Urinary bladder (tissue), 4 donors: ENCODE results near the gene RFPL2. TPM values are rescaled to one million over a fixed set of nuclear protein-coding genes. Genes with fewer than 3 reads are reported as not detected.
"Not testable (repeated sequence)": the region's sequence is repeated elsewhere in the genome, so short reads cannot be mapped to it uniquely, and the experiment has no call there.

Source experiments
- DNase-seq: peaks from one replicate; pipeline ENCODE4 v3.0.0-alpha.2; 2015; ENCODE audit errors: extremely low spot score
- H3K27ac ChIP-seq: one replicate; pipeline ENCODE4 v1.5.1; 2013; ENCODE audit warnings: low read depth, mild to moderate bottlenecking, moderate library complexity
- H3K36me3 ChIP-seq: one replicate; pipeline ENCODE4 v1.6.1; 2013; ENCODE audit warnings: mild to moderate bottlenecking, moderate library complexity; ENCODE audit not compliant: insufficient read depth
- H3K4me1 ChIP-seq: one replicate; pipeline ENCODE4 v1.6.1; 2013; ENCODE audit warnings: mild to moderate bottlenecking, moderate library complexity; ENCODE audit not compliant: insufficient read depth
- H3K4me3 ChIP-seq: one replicate; pipeline ENCODE4 v1.5.1; 2013; ENCODE audit warnings: low read depth, low read length
- WGBS: extraction: QIAGEN DNeasy Blood & Tissue Kit; methylation state at CpG from one replicate; pipeline ENCODE4 v1.1.7; 2013; 5-methylcytosine and 5-hydroxymethylcytosine counted together
- polyA plus RNA-seq: library from polyadenylated mRNA; stranded (reverse); fragments of 200-250 nt; gene quantifications from one replicate; pipeline ENCODE4 v1.2.3, GENCODE V29; 2013
- total RNA-seq: library from RNA; depleted of rRNA; stranded (reverse); fragments of >200 nt; gene quantifications from one replicate; pipeline ENCODE4 v1.2.3, GENCODE V29; 2014
- donor health status: healthy with polysubstance abuse.
- donor health status: healthy.

The RFPL2 gene
- total and polyA plus RNA-seq, 2 donors: not detected

GRCh38 chr22:32200752-32201151 is 4.1 kb downstream of the RFPL2 start:
- H3K4me1 ChIP-seq: no peaks in the 10 kb centered on the region
- no peak overlapping the region for H3K4me3 ChIP-seq
- no peaks in the 10 kb centered on the region for H3K36me3 ChIP-seq
- 67% methylated on average over 10 of the region's 10 CpGs for WGBS
- DNase-seq: no peak
- no peak overlapping the region for H3K27ac ChIP-seq

- Histone ChIP-seq H3K27ac (no peak overlapping the region), H3K36me3 (no peaks in the 10 kb centered on the region), H3K4me1 (no peaks in the 10 kb centered on the region), H3K4me3 (no peak overlapping the region)
- DNase-seq: no peak
- 69% methylated on average over 7 of the region's 7 CpGs for whole genome bisulfite sequencing
Measured at GRCh38 chr22:32199961-32200360, 4.9 kb downstream of the RFPL2 start.

DNA sequence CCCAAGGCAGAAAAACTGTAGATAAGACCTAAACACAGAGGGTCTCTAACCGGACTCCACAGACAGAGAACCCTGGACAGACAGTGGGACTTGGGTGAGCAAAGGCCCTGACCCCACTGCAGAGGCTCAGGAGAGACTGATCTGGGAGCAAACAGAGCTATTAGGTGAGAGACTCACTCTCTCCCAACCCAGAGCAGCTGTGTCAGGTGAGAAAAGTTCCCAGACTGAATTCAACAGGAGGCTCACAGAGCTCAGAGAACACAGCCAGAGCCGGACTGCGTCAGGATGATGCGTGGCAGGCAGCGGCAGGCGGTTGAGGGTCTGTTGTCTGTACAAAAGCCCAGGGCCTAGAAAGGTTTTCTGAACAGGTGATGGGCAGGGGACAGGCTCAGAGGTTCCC is 5.5 kb downstream of the RFPL2 start:
- 86% methylated on average over 6 of the region's 6 CpGs for WGBS
- no peak overlapping the region for H3K4me3 ChIP-seq
- DNase-seq: no peak
- no peaks in the 10 kb centered on the region for H3K36me3 ChIP-seq
- H3K27ac ChIP-seq: no peak overlapping the region
- H3K4me1 ChIP-seq: no peaks in the 10 kb centered on the region

GRCh38 chr22:32197553-32198226 is 7.2 kb downstream of the RFPL2 start:
- not testable (repeated sequence) for H3K36me3 ChIP-seq, H3K27ac ChIP-seq, H3K4me3 ChIP-seq, H3K4me1 ChIP-seq, DNase-seq
- WGBS: 87% methylated on average over 5 of the region's 5 CpGs

- not testable (repeated sequence) for H3K36me3 ChIP-seq, DNase-seq, H3K27ac ChIP-seq, H3K4me1 ChIP-seq, H3K4me3 ChIP-seq
- 77% methylated on average over 3 of the region's 3 CpGs for WGBS
Measured at GRCh38 chr22:32195900-32196299, 9.0 kb downstream of the RFPL2 start.

DNA sequence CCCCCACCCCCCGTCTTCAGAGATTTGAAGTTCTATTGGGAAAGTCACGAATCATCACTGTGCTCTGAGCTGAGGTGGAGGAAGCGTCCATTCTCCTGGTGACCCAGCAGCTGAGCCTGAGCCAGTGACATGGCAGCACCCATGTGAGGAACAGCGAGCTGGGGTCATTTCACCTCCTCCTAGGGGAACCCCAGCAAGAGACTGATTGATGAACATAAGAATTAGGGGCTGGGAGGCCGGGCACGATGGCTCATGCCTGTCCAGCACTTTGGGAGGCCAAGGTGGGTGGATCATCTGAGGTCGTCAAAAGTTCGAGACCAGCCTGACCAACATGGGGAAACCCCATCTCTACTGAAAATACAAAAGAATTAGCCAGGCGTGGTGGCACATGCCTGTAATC is 11.5 kb downstream of the RFPL2 start:
- H3K27ac ChIP-seq, H3K4me1 ChIP-seq, H3K4me3 ChIP-seq, H3K36me3 ChIP-seq, DNase-seq: not testable (repeated sequence)
- 82% methylated on average over 9 of the region's 9 CpGs for WGBS

GRCh38 chr22:32191021-32191420 is 13.9 kb downstream of the RFPL2 start:
- H3K4me3 ChIP-seq, H3K4me1 ChIP-seq, H3K36me3 ChIP-seq, H3K27ac ChIP-seq, DNase-seq: not testable (repeated sequence)
- 83% methylated on average over 15 of the region's 15 CpGs for WGBS

DNA sequence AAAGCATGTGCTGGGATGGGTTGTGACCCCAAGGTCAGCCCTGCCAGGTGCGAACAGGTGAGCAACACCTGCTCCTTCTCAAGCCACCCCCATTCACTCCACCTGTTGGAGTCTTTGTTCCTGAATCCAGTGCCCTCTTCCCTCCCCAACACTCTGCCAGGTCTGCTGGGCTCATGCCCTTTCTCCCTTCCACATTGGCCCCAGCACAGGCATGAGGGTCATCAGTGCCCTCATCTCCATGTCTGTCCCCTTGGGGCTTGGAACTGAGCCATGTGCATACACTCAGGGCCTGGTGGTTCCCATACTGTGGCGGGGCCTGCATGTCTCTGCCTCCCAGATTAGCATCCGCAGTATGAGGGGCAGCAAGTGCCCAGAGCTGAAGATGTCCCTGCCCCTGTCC is 19.1 kb downstream of the RFPL2 start:
- Histone ChIP-seq H3K36me3 (no peaks in the 10 kb centered on the region), H3K4me3 (no peak overlapping the region), H3K4me1 (no peaks in the 10 kb centered on the region), H3K27ac (no peak overlapping the region)
- DNase-seq: no peak
- WGBS: 88% methylated on average over 3 of the region's 3 CpGs

- H3K27ac ChIP-seq: no peak overlapping the region
- WGBS: 52% methylated on average over 3 of the region's 3 CpGs
- DNase-seq: no peak
- H3K36me3 ChIP-seq: no peaks in the 10 kb centered on the region
- H3K4me3 ChIP-seq: no peak overlapping the region
- no peaks in the 10 kb centered on the region for H3K4me1 ChIP-seq
Measured at GRCh38 chr22:32183625-32184024, 21.2 kb downstream of the RFPL2 start.

GRCh38 chr22:32181043-32181442 is 23.8 kb downstream of the RFPL2 start:
- H3K27ac ChIP-seq: no peak overlapping the region
- WGBS: 70% methylated on average over 6 of the region's 6 CpGs
- H3K36me3 ChIP-seq: no peaks in the 10 kb centered on the region
- H3K4me1 ChIP-seq: no peaks in the 10 kb centered on the region
- DNase-seq: no peak
- no peak overlapping the region for H3K4me3 ChIP-seq

DNA sequence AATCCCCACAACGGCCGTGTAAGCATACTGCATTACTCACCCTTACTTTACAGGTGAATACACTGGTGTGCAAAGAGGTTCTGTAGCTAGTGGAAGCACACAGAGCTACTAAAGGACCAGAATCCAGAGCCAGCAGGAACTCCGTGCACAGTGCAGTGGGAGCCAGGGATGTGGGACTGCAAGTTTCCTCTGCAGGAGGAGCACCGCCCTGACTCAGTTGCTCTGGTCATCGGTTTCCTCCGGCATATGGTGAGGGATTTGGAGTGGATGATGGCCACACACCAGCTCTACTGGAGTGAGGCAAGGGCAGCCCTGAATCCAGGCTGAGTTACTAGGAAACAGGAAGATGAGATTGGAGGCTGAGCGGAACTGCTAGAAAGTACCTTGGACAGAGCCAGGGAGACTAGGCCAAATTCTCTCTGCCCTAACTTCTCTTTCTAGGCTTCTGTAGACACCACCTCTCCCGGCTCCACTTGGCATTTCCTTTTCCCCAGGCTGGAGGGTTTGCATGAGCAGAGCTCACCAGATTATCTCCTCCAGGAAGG is 27.6 kb downstream of the RFPL2 start:
- Histone ChIP-seq H3K27ac (no peak overlapping the region), H3K4me1 (no peaks in the 10 kb centered on the region), H3K36me3 (no peaks in the 10 kb centered on the region), H3K4me3 (no peak overlapping the region)
- 88% methylated on average over 8 of the region's 8 CpGs for WGBS
- DNase-seq: no peak

DNA sequence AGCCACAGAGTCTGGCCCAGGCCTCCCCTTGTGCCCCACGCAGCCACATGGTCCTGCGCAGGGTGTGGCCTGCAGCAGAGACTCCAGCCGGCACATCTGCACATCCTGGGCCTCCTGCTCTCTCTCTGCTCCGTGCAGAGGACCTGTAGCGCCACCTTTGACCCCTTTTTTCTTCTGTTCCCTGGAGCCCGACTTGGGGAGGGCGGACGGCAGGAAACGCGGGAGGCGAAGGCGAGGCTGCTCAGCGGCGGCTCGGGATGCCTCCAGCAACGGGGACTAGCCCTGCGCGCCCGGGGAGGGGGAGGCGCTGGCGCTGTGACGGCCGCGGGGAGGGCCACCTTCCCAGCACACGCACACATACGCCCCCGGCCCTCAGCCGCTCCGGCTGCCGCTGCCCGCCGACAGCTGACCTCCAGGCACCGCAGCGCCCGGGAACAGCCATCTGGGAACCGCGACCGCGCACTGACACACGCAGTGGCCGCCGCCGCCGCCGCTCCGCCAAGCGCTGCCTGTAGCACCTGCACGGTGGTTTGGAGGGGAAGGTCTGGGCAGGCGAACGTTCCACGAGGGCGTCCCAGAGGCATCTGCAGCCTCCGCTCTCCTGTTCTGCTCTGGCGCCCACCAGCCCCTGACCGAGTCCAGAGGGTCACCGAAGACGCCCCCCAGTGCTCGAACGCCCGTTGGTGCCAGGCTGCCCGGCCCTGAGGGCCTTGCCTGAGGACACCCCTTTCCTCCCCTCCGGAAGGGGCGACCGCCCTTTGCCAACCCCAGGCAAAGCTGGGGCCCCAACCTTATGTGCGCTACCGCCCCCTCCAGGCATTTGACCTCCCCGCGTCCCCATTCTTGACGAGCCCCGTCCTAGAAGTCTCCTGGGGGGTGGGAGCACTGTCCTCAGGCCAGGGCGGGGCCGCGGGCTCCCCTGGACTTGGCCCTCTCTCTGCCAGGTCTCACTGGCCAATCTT is 28.9 kb downstream of the RFPL2 start:
- WGBS: 5% methylated on average over 73 of the region's 73 CpGs

GRCh38 chr22:32175115-32175514 is 29.8 kb downstream of the RFPL2 start:
- Histone ChIP-seq H3K36me3 (no peaks in the 10 kb centered on the region), H3K4me3 (no peak overlapping the region), H3K27ac (no peak overlapping the region), H3K4me1 (no peaks in the 10 kb centered on the region)
- WGBS: 80% methylated on average over 11 of the region's 11 CpGs
- no peak for DNase-seq

More for the DNA sequence above, 28.9 kb downstream of the RFPL2 start:
- DNase-seq: no peak
- Histone ChIP-seq H3K27ac (no peak overlapping the region), H3K4me1 (no peaks in the 10 kb centered on the region), H3K36me3 (no peaks in the 10 kb centered on the region), H3K4me3 (no peak overlapping the region)

DNA sequence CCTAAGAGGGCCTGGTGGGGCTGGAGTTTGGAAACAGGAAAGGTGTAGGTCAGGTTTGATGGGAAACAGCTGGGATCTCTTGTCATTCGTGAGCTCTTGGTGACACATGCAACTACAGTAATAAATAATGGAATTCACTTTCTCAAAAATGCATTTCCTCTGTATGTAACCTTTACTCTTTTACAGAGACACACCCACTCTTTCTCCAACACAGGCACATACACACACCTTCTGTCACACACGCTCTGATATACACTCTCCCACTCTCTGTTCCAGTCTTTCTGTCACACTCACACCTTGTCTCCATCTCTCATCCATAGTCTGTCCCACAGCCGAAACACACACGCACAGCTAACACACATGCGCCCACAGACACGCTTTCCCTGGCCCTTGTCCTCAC is 39.2 kb downstream of the RFPL2 start:
- whole genome bisulfite sequencing: 72% methylated on average over 6 of the region's 6 CpGs
- Histone ChIP-seq H3K36me3 (no peaks in the 10 kb centered on the region), H3K4me3 (no peak overlapping the region), H3K27ac (no peak overlapping the region), H3K4me1 (no peaks in the 10 kb centered on the region)
- DNase-seq: no peak
